Epithelial cell of umbilical artery (primary cell): ENCODE measurements around the gene MAGEC2. TPM values are rescaled to one million over a fixed set of nuclear protein-coding genes. Genes with fewer than 3 reads are reported as not detected.

Experiments
- total RNA-seq: library from RNA; depleted of rRNA; stranded (reverse); fragments of >200 nt; gene quantifications from 2 replicates; pipeline ENCODE4 v1.2.3, GENCODE V29; 2014

The MAGEC2 gene, protein sequence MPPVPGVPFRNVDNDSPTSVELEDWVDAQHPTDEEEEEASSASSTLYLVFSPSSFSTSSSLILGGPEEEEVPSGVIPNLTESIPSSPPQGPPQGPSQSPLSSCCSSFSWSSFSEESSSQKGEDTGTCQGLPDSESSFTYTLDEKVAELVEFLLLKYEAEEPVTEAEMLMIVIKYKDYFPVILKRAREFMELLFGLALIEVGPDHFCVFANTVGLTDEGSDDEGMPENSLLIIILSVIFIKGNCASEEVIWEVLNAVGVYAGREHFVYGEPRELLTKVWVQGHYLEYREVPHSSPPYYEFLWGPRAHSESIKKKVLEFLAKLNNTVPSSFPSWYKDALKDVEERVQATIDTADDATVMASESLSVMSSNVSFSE
- not detected in 2 replicates for total RNA-seq

DNA sequence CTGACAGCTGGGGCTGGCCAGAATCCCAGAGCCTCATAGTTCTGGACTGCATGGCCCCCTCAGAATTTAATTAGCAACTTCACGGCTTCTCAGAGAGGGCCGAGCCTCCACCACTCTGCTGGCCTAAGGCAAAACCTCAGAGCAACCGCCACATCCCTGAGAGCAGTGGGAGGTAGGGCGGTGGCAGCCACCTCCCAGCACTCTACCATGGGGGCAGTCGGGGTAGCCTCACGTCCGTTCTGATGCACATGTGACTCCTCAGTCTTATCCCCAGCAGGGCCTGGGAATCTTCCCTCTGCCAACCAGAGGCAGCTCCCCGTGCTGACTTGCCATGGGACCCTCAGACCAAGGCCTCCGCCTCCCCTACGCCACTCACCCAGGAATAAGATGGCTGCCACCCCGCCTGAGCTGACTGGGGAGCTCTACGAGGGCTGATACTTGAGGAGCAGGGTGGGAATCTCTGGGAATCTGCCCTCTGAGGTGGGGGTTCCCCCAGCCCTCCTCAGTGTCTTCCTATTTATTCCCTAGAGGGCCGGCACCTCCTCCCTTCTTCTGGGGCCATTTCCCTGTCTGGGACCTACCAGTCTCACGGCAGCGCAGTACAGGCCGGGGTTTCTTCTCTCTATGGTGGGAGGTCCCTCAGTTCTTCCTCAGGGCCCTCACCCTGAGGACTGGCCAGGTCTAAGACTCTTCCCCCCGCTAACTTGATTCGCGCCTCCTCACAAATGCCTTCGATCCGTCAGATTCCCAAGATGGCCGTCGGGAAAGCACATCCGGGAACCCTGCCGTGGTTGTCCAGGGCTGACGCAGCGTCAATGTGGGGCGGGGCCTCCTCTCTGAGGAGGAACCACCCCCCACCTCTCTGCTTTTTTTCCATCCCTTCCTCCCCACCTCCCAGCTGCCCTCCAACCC is at the start of gene MAGEC2:
Gene MAGEC2, minus strand, starts transcription at position 769 of the 912 bp plus-strand sequence. CDS start 1,303 bp downstream, outside the sequence.

